Renal cortex interstitium (tissue), 11 donors: ENCODE measurements around the gene UNC5A. TPM values are rescaled to one million over a fixed set of nuclear protein-coding genes. Genes with fewer than 3 reads are reported as not detected.
A peak's percentile ranks its signal among the peaks of the same experiment; 100 is the strongest.

Source experiments
- DNase-seq, 11 donors: peaks; one replicate each; pipeline ENCODE4 v3.0.0-alpha.2; 2013; ENCODE audit warnings: low read depth in 9 of 11, low spot score in 4 of 11; ENCODE audit errors: extremely low read depth in 1 of 11
- polyA plus RNA-seq, 3 donors: library from polyadenylated mRNA; unstranded; fragments of 120-200 nt; gene quantifications; one replicate each; pipeline ENCODE4 v1.2.1, GENCODE V29; 2013; ENCODE audit not compliant: insufficient read length in 3 of 3

Gene UNC5A
- polyA plus RNA-seq, 3 donors = 0.09 to 0.42 (median 0.19) TPM

DNA sequence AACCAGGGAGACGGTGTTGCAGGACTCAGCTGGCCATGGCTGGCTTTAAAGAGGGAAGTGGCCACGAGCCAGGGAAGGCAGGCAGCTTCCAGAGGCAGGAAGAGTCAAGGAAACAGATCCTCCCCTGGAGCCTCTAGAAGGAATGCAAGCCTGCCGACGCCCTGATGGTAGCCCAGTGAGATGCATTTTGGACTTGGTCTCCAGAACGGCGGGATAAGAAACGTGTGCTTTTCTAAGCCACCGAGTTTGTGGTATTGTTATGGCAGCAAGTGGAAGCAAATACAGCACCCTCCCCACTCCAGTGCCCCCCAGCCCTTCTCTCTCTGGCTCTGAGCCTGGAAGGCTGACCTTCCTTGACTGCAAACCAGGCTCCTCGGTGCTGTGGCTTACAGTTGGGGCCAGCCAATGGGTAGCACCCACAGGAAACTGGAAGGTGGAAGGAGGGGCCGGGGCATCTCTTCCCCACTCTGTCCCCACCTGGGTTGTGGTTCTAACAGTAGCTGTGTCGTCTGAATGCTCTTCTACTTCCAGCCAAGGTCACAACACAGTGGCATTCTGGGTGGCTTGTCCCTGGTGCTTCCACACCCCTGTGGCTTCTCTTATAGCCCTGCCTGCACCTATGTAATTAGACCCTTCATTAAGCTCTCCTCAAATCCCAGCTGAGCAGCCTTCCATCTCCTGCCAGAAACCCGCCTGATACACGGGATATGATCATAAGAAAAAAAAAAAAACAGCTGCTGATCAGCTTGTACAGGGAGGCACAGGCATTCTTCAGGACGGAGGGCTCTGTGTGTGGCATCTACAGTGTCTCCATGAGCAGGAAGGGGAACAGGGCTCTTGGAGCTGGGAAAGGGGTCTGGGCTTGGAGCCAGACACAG lies 29.9 kb upstream of the UNC5A start:
- no peak for DNase-seq

DNA sequence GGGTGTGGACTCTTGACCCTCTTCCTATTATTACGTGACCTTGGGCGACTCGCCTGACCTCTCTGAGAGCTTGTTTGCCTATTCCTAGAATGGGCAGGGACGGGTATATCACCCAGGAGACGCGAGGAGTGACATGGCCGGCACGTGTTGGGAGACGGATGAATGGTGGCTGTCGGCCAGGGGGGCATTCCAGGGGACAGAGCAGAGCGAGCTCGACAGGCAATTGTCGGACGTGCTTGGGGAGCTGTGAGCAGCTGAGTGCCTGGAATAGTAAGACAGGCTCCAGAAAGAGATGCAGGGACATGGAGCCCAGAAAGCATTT lies 29.3 kb upstream of the UNC5A start:
- DNase-seq = peak in 1 of 11 donors; percentile 6

DNA sequence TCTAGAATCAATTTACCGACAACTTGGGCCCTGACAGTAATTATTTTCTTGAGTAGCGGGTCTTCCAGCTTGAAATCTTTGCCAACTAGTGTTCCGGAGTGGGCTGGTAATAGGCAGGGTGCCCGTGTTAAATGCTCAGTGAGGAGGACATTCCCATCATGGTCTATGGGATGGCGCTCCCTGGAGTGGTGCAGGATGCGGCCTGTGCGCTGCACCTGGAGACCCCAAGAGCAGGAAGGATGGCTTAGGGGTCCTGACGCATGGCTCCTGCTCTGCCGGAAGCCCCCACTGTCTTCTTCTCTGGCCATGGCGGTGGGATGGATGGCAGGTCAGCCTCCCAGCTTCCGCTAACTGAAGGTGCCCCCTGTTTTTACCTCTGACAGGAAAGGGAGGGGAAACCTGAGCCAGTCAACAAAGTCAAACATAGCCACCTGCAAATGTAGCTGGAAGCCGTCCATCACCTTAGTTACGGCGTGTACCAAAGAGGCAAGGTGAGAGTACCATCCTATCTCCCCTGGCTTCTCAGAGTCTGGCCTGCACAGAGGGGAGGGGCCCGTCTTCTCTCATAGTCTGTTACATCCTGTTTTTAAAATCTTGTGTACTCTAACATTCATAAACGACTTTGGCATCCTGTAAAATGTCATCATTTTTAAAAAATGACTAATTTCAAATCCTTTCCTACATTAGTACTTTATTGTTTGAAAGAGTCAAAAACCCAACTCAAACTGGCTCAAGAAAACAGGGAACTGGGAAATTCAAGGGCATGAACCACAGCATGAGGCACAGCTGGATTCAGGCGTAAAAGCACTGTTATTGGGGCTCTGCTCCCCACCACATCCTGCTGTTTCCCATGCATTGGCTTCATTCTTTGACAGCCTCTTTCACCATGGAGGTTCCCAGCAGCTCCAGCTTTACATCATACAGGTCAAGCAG lies 28.5 kb upstream of the UNC5A start:
- DNase-seq = no peak

DNA sequence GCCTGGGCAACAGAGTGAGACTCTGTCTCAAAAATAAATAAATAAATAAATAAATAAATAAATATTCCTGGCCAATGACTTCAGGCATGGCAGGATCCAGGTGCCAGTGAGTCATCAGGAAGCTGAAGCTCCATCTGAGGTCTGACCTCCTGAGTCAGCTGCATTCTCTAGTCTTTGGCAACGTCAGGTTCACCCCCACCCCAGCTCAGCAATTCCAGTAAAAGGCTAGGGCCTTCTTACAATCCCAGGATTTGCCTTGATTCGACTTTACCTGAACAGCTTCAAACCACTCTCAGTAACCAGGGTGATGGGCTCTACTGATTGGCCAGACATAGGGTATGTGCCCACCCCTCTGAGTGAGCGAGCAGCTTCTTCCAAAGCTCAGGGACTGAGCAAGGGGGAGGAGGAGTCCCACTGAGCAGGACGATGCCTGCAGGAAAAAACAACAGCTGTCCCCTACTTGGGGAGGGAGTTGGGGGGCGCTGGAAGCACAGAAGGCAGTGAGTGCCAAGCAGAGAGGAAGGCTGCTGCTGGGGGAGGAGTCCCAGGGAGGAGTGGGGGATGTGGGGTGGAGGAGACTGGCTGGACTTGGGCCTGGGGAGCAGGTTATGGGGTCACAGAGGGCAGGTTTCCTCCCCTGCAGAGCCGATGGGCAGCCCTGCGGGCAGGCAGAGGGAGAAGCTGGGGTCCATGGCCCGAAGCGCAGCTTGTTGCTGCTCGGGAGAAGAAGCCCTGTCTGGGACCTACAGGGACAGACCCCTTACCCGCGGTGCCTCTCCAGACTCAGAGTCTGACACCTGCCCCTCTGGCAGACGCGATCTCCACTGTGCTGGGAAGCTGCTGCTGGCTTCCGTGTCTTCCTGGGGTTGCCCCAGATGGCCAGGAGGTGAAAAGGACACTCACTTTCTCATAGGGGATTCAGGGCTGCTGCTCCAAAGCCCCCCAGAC lies 25.9 kb upstream of the UNC5A start:
- no peak for DNase-seq

DNA sequence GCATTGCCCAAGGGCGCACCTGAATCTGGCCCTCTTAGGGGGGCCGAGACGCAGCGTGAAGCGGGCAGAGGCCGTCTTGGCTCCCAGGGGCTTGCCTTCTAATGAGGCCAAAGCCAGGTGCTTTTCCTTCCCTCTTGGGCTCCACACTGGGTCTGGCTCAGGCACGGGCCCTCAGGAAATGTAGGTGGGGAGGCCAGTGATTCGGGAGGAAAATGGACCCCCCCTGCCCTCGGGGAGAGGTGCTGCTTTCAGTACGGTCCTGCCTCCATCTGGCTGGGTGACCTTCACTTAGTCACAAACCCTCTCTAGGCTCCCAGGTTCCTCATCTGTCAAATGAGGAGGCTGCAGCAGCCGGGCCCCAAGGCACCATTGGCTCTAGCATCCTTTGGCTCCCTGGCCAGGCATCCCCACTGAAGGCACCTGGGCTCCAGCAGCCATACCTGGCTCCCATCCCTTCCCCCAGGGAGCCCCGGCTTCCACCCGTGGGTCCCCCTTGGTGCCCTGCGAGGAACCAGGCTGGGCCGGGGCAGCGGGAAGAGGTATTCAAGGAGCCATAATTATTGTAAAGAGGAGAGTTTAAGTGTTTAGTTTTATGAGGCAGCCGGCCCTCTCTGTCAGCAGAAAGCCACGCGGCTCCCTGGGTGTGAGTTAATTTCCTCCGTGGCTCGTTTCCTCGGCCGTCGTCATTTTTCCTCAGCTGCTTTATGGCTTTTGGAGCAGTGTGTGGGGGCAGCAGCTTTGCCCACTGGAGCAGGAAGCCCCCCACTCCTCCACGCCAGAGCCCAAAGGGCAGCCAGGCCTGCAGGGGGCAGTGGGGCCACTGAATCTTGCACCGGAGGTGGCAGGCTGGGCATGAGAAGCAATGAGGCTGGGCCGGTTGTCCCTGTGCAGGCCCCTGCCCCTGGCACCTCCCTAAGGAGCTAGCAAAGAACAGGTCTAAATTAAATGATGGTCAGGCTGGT lies 24.9 kb upstream of the UNC5A start:
- DNase-seq = no peak

DNA sequence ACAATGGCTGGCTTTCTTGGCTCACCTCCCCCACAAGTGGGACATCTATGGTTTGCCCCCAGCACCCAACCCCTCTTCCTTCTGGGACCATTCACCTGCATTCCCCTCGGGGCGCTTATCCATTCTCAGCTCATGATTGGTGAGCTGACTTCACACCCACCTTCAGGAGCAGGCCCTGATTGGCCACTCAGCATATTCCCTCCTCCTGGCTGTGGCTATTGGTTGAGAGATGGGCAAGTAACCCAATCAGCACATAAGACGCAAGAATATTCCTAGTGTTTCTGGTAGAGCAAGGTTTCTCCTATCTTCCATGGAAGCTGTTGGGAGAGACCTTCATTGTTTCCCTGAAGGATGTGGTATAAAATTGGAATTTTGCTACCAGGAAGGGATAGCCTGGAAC lies 22.7 kb upstream of the UNC5A start:
- no peak for DNase-seq

DNA sequence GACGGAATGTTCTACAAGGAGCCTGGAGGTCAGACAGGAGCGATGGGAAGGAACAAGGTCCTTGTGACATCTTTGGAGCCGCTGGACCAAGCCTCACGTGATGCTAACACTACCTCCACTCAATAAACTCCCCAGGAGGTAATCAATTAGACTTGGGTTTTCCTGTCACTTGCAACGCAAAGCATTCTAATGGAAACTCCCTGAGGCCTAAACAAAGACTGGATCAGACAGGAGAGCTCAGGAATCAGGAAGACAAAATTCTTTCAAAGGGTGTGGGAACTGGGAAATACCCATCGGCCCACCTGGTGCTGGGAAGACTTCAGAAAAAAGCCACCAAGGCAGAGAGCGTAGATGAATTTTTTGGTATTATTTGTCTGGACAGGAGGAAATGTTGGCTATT lies 22.3 kb upstream of the UNC5A start:
- no peak for DNase-seq

DNA sequence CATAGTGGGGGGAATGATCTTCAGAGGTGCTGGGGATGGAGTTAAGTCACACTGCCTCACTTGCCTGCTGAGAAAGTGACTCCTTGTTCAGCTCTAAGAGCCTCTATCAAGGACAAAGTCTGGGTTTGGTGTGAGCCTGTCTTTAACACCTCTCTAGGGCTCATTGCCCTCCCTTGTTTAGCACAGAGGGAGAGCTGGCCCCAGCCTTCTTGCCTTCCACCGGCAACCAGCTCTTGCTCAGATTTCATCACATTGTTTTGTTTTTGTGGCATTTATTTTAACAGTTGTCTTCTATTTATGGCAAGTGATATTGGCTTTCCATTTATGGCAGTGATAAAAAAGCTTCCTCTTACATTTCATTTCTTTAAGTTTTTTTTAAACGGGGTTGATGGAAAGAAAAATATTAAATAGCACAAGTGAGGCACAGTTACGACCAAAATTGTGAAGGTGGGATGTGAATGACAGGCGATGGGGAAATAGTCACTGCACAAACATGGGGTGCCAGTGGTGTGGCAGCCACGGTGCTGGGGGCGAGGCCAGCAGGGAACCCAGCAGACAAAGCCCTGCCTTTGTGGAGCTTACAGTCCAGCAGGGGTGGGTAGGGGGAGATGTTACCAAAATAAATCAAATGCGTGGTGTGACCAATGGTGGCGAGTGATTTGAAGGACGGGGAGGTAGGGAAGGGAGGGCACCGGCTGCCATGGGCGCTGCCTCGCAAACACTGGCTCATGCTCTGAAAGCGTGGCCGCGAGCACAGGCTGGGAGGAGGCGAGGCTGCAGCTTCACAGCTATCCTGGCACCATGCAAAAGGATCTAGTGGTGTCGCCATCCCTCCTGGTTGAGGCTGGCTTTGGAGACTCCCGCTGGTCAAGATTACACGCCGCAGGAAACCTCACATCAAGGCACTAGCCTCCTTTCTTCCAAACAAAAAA lies 21.2 kb upstream of the UNC5A start:
- DNase-seq = no peak

DNA sequence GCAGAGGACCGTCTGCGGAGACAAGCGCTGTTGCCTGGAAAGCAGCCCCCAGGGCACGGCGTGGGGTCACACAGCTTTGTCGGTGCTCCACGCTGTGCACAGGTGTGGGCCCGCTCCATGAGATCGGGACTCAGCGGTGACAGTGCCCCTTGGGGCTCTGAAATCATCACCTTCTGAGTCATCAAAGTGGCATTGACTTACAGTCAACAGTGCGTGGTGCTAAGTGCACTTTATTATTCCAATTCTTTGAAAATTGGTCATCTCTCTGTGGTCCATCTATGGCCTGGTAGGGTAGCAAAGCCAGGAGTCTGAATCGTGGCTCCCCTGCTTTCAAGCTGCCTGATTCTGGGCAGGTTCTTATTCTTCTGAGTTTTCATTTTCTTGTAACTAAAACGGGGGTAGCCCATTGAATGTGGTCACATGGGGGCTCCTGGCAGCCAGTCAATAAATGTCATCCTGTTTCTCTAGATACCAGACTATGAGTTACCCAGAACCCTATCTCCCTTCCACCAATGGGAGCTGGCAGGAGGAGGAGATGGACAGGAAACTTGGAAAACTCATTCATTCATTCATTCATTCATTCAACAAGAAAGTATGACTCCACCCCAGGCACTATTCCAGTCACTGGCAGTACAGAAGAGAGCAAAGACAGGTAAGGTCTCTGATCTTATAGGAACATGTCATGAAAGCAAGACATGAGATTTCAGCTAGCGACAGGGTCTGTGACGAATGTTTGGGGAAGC lies 20.3 kb upstream of the UNC5A start:
- DNase-seq = no peak

DNA sequence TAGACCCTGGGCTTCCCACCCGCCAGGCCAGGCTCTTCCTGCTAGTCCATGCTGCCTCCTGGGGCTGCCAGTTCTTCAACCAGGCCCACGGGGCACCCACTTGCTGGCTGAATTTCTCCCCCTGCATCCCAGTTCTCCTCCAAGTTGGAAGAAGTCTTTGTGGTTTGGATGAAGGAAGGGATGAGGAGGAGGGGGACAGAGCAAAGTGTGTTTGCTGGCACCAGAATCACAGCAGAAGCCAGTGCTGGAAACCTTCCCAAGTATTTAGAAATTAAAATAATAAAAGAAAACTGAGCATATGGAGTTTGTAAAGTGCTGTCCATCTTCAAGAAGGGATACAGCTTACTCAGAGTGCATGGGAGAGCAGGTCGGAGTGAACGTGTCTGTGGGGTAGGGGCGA lies 19.4 kb upstream of the UNC5A start:
- DNase-seq = no peak

DNA sequence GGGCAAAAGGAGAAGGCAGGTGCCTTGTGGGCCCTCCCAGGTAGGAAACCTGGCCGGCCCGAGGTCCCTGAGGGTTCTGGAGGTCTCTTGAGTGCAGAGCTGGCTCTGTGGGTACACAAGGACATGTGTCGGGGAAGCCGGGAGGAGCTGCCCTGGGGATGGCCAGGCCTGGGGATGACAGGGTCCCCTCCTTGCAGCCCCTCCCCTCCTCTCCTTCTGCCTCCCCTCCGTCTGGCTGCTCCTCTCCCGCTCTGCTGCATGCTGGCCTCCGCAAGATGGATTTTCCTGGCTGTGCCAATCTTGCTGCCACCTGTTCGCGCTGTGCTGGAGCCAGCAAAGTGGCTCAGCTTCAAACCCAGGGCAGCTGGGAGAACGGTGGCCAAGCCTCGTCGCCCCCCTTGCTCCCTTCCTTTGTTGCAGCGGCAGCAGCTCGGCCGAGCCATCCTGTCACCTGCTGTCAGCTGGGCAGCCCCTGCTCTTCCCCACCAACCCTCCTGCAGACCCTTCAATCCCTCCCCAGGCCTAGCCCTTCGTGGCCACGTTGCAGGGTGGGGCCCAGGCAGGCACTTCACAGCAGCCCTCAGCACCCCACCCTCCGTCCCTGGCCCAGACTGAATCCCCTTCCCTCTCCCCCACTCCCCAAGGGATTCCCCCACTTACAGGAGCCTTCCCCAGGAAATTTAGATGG lies 17.6 kb upstream of the UNC5A start:
- DNase-seq = no peak

DNA sequence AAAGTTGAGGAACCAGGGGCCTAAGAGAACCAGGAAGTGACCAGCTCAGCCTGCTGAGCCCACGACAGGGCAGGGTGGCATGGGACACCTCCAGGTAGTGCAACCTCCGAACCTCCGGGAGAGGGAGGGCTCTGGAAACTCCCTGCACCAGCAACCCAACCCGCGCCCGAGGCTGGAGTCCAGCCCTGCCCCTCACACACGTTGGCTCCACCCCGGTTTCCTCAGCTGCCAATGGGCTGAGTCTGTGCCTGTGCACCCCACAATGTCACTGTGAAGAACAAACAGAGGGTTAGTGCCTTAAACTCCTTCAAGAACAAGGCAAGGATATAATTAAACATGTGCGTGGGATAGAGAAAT lies 17.0 kb upstream of the UNC5A start:
- no peak for DNase-seq

DNA sequence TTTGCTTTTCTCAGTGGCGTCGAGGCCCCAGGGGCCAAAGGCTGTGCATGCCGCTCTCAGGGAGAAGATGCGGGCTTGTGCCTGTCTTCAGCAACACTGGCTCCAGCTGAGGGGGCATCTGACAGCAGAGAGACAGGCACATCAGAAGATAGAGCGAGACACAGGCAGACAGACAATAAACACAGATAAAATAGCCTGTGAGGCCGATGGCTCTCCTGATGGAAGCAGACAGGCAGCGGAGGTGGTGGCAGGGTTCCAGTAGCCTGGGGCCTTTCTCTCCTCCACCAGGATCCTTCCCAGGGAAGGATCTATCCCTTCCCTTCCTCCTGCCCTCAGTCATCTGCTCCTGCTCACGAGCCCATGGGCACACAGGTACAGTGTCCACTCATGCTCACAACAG lies 16.6 kb upstream of the UNC5A start:
- no peak for DNase-seq

DNA sequence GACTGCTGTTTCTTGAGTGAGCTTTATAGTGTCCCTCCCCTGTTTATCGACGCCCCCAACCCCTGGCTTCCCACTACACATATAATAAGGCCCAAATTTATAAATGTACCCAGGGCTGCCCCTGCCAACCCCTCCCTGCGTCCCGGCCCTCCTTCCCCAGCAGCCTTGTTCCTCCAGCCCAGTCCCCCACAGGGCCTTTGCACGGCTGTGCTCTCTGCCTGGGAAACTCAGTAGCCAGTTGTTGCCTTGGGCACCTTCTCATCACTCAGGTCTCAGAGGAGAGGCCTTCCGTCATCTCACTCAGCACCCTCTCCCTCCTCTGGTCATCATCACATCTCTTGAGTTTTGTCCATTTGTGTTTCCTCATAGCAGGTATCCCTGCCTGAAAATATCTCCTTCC lies 15.8 kb upstream of the UNC5A start:
- no peak for DNase-seq

DNA sequence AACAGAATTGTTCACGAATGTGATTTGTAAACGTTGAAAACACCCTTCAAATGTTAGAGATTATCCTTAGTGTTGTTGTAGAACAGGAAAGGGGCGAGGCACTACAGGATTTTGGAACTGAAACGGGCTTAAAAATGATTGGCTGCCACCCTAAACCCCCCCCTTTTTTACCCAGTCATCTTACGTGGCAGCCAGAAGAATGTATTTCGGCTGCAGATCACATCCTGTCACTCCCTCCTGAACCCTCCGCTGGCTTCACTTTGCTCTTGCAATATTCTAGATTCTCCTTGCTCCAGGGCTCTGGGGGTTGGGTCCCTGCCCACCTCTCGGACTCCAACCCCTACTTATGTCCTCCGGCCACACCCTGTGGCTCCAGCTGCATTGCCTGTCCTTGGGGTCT lies 13.9 kb upstream of the UNC5A start:
- DNase-seq = no peak

DNA sequence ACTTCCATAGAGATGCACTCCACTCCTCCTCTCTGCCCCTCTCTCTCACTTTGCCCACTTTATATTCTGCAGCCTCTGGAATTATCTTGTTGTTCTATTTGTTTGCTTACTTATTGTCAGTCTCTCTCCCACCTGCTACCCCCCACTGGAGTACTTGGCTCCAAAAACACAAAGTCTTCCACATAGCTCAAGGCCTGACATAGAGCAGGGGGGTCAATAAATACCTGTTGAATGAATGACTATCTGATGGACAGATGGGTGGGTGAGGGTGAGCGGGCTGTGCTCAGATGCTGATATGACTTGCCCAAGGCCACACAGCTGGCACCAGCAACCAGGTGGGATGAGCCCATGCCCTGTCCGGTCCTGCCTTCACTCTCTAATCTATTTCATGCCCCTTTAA lies 13.4 kb upstream of the UNC5A start:
- no peak for DNase-seq
